Activated T-helper 9 cell treated with anti-CD3 and anti-CD28 coated beads, Interleukin-2, amount 50 U/mL, for 16 hours (primary cell): Measurements from ENCODE around the gene PPIC.
"Not testable (repeated sequence)": the region's sequence is repeated elsewhere in the genome, so short reads cannot be mapped to it uniquely, and the experiment has no call there.

Source experiments
- DNase-seq: peaks from one replicate; pipeline ENCODE4 v3.0.0-alpha.2; 2020; ENCODE audit warnings: low read depth

Gene PPIC

DNA sequence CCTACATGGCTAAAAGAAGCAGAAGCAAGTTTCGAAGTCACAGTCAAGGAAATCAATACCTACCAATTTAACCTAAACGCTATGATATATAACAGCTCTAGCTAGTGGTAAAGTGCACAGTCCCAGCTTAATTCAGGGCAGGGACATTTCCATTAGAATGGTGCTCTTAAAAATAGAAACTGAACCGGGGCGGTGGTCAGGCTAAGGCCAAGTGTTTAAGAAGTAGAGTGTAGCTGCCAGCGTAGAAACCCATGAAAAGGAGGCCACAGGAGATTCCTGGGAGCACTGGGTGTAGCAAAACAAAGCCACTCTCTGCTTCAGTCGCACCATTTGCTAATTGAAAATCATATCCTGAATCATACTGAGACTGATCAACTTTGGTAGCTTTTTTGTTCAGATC lies 28.8 kb downstream of the PPIC start:
- no peak for DNase-seq

DNA sequence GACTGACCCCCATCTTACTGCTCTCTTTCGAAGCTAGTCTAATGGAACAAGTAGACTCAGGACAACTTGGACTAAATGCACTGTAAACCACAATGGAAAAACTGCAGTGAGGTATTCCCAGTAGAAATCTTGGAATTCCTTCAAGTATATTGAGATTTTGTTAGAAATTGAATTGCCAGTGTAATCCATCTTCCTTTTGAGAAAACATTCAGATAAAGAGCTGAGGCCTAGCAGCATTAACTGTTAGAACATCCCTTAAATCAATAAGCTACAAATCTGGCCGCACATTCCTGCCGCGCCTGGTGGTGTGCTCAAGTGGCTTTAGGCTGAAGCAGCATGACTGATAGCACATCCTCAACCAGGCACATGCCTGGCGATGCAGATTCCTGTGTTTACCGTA lies 29.3 kb downstream of the PPIC start:
- DNase-seq, result no peak

DNA sequence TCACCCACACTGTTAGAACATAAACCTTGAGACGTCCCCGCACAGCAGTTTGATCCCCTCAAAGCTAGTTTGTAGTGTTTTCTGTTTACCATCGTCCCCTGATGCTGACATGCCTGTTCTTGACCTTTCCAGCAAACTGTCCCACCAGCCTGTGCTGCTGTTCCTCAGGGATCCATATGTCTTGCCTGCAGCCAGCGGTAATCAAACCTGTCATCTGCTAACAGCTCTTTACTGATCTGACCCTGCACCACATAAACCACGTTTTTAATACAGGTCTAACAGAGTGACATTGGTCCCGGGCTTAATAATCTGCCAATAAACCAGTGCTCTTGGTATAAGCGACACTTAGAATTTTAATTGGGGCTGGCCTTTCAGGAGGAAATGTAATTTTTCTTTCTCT lies 34.7 kb downstream of the PPIC start:
- DNase-seq, result no peak

DNA sequence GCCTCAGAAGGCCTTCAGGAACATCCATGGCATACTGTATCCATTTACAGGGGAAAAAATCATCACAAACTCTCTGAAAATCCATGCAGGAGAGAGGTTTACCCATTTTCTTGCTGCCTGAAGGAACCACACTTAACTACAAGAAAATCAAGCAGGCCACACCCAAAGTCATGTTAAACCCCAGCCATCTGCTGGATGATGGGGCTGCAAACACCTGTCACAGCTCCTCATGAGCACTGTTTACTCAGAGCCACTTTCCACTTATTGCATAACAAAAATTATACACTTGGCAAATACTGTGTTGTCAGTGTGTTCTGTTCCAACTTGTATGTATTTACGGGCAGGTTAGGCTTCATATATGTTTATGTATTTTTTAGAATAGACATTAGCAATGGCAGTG lies 35.8 kb downstream of the PPIC start:
- DNase-seq, result no peak

DNA sequence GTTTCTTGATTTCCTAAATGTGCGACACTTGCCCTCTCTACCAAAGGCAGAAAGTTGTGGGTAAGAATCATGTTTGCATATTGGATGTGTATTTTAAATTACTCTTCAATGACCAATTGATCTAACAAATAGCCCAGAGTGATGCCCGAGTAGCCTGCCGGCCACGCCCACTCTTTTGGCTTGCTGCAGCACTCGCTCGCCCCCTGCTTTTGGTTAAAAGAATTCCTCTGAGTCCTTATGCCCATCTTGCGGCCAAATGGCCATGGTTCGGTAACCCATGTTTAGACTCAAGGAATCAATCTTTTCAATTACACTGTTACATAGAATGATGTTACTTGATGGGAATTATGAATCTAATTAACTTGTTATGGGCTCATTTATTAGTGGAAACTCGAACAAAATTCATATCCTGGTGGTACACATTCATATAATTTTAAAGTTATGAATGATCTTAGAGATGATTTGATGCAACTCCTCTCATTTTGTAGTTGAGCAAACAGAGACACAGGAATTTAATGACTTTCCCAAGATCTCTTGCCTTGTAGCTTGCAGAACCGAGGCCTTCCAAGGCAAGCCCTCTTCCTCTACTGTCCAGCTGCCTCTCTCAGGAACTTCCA lies 36.5 kb downstream of the PPIC start:
- DNase-seq, result no peak

DNA sequence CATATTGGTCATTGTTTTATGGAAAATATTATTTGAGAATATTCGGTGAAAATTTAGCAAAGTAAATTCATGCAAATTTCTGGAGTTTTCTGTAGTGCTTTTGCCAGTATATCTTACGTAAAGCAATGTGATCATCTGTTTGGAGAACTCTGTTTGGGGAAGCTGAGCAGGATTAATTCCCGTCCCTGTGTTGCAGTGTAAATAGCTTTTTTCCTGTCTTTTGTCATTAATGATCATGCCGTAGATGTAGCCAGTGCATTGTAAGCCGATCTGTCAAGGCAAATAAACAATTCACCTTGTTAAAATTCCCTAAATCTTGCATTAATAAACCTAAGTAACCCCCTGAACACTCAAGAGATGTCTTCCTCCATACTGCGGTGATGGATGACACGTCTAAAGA lies 39.2 kb downstream of the PPIC start:
- DNase-seq, result no peak

DNA sequence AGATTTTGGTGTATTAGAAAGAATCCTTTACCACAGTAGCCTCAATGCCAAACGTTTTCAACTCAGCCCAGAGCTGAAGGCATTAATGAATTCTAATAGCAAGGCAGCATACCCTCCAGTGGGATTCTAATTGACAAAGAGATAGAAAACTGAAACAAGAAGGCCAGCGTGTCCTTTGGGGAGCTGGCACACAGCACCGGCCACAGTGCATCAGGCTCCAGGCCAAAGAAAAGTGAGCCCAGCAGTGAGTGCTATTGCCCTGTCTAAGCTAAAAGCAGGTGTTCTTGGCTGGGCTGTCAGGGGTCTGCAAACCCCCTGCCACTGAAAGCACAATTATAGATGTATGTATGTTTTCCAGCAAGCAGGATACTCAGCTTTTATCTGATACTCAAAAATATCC lies 40.4 kb downstream of the PPIC start:
- DNase-seq, result no peak

DNA sequence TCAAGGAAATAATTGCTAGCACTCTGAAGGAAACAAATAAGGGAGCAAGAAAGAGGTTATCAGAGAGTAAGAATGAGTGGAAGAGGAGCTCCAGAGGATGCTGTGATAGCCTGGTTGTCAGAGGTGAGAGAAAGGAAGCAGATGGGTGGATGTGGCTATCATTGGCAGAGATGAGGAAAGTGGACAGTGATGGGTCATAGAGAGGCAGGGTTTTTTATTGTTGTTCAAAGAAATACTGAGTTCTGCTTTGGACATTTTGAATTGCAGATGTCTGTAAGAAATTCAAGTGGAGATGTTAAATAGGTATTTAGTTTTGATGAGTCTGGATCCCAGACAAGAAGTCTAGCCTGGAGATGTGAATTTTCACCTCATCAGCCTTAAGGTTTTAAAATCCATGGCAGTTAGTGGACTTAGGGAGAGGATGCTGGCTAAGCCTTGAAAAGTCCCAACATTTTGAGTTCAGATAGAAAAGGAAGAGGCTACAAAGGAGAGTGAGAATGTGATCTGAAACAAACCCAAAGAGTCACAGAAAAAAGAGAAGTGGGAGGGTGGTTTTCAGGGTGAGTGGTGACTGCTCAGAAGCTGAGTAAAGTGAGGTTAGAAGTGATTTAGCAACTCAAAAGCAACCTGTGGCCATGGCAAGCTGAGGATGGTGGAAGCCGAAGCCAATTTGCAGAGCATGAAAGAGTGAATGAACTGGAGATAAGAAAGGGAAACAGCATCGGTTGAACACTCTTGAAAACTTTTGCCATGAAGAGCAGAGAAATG lies 50.4 kb downstream of the PPIC start:
- no peak for DNase-seq

DNA sequence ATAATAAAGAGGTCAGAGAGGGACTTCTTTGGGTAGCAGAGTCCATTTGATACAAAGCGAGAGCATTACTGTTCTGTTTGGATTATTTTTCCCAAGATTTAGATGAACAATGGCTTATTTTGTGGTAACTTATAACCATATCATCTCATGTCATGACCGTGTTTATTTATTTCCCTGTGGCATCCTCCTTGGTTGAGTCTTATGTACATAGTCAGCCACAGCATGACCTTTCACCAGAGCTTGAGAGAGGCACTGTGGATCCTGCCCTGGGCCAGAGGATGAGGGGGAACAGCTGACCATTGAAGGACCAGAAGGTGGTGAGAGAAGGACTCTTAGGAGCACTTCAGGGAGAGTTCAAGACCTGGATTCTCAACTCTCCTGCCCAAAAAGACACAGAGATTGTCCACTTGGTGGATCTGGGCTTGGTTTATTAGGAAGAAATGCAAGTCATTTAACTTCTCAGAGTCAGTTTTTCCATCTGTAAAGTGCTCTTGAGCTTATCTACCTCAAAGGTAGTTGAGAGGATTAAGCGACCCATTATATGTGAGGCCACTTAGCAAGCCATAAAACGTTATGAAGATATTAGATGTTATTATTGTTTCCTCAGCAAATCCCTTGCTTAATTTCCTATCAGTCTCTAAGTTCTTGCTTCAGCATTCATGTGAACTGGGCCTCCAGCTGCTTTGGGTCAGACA lies 51.4 kb downstream of the PPIC start:
- DNase-seq, result no peak

DNA sequence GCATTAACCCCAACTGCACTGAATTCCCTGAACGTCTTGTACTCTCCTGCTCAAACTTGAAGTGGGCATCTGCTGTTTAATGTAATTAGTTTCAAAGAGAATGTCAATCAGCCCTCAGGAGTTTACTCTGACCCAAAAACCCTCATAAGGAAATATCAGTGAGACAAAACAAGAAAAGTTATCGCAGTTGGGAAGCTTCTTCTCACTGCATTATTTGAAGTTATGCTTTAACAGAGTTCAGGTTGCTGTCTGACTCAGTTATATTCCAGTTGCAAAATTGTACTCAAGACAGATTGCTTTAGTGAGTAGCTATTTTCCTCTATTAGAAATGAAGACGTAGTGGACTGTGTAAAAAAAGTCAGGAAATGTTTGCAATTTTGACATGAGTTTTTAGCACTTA lies 52.1 kb downstream of the PPIC start:
- DNase-seq, result no peak

DNA sequence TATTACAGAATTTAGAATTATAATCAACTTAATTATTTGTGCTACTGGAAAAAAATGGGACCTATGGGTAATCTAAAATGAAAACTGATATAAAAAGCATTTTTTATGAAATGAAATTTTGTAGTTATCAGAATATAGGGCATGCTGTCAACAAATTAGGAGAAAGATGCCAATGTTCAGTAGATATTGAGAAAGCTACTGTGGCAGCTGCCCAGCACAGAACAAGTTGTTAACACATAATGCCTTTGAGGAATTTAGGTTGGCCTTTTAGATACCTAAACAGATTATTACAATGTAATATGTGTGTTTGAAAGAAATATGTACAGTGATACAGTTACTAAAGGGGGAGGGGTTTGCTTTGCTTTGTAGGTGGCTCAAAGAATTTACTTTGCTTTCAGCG lies 54.1 kb downstream of the PPIC start:
- DNase-seq, result no peak

DNA sequence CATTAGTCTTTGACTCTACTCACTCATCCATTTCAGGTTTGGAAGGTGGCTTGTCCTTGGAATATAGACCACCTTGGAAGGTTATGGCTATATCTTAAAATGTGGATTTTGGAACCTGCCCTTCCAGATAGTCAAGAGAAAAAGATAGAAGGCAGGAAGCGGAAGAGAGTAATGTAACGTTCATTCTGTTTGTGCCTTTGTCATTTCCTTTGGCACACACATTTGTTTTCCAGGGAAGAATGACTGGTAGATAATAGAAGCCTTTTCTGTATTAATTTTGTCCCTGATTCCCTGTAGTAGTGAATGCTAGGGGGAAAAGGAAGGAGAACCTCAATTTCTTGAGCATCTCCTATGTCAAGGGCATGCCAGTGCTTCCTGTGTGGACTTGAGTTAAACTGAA lies 54.7 kb downstream of the PPIC start:
- no peak for DNase-seq

DNA sequence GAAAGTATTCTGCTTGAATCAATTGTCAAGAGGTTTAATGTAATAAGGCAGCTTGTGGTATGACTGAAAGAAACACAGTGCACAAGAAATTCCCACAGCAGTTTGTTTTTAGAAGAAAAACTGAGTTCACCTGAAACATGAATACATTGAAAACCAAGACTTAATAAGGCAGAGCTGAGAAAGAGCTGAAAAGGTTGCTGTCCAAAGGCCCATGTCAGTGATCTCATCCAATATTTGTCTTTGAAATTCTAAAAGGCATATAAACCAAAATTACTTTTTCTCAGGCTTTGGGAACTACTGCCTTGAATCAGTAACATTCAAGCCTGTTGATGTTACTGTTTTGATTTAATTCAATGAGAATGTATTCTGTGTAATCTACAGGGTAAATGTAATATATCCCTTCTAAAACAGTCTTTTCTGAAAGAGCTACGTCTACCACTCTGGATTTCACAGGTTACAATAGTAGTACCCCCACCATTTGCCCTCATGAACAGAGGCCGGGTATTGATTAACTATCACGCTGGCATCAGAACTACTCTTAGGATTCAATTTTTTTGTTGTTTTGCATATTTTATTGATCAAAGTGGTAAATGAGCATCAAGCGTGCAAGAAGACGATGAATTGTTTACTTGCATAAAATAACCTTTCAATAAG lies 57.8 kb downstream of the PPIC start:
- no peak for DNase-seq

DNA sequence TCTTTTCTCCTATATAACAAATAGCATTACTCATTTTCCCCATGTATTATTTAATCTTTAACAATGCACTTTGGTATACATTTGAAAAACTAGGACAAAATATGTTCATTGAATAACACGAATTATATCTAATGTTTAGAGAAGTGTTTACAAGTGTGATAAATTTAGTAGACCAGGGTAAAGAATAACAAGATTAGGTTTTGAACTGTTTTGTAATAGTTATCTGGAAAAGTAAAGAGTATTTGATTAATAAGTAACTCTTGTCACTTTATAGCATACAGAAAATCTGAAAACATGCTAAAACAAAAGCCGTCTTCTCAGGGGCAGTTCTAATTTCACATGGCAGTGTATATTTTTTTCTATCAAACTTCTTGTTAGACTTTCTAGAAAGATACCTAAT lies 58.5 kb downstream of the PPIC start:
- DNase-seq, result no peak

DNA sequence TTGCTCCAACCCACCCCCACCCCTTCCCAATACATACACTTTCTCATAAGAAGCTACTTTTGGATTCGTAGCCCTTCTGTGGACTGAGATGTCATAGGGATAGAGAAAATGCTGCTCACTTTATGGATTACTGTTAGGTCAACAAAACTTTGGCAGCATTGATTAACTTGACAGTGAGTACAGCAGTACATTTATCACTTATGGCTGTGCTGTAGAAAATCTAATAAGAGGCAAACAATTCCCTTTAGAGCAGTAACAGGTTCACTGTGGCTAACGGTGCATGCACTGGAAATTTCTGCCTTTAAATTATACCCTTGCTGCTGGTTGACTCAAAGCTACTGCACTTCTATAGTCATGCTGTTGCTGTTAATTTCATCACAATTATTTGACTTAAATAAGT lies 59.2 kb downstream of the PPIC start:
- DNase-seq, result no peak

DNA sequence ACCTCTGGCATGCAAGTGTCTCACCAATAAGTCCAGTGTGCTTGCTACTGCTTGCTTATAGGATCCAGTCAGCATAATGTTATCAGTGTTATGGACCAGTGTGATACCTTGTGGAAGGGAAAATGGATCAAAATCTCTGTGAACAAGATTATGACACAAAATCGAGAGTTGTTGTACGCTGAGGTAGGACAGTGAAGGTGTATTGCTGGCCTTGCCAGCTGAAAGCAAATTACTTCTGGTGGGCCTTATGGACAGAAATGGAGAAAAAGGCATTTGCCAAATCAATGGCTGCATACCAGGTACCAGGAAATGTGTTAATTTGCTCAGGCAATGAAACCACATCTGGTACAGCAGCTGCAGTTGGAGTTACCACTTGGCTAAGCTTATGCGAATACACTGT lies 62.3 kb downstream of the PPIC start:
- not testable (repeated sequence) for DNase-seq

DNA sequence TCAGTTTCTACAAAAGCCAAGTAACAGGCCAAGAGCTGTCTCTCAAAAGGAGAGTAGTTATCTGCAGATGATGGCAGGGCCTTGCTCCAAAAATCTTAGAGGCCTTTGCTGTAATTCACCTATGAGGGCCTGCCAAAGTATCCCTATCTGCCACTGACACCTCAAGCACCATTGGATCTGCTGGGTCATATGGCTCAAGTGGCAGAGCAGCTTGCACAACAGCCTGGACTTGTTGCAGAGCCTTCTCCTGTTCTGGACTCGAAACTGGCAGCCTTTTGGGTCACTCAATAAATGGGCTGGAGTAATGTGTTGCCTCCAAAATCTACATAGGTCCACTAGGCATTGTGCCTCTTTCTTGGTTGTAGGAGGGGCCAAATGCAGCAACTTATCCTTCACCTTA lies 62.8 kb downstream of the PPIC start:
- not testable (repeated sequence) for DNase-seq
